HPDE6-E6E7 (cell line): ENCODE data around the gene USP2.

Experiments used
- DNase-seq: peaks from one replicate; pipeline ENCODE4 v3.0.0; 2011; ENCODE audit warnings: missing footprints; ENCODE audit errors: extremely low spot score

Gene USP2

GRCh38 chr11:119376197-119376847 is 5.2 kb downstream of the USP2 start:
- peak; percentile 43 for DNase-seq

GRCh38 chr11:119375337-119376196 is 5.9 kb downstream of the USP2 start:
- no peak for DNase-seq

DNA sequence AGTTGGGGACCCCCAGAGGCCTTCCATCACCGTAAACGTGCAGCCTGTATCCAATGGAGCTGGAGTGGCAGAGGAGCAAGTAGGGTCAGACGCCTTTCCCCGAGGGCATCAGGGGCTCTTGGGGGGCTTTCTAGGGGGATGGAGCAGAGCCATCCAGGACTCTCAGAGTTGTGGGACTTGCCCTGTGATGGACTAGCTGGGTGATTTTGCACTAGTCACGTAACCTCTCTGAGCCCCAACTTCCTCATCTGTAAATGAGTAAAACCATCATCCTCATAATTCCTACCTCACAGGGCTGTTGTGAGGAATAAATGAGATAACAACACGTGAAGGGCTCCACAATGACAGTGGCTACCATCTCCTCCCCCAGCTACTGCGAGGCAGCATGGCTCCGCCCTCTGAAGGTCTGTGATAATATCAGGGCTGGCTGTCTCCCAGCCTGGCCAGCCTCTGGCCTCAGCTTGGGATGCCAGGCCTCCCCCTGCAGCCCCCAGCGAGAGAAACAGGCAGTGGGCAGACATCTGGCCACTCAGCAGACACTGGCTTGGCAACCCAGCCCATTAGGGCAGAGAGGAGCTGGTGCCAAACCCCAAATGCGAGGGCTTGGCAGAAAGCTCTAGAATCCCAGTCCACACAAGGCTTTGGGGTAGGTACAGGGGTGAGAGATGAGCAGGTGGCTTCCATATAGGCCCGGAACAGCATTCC is 6.7 kb downstream of the USP2 start:
- no peak for DNase-seq

DNA sequence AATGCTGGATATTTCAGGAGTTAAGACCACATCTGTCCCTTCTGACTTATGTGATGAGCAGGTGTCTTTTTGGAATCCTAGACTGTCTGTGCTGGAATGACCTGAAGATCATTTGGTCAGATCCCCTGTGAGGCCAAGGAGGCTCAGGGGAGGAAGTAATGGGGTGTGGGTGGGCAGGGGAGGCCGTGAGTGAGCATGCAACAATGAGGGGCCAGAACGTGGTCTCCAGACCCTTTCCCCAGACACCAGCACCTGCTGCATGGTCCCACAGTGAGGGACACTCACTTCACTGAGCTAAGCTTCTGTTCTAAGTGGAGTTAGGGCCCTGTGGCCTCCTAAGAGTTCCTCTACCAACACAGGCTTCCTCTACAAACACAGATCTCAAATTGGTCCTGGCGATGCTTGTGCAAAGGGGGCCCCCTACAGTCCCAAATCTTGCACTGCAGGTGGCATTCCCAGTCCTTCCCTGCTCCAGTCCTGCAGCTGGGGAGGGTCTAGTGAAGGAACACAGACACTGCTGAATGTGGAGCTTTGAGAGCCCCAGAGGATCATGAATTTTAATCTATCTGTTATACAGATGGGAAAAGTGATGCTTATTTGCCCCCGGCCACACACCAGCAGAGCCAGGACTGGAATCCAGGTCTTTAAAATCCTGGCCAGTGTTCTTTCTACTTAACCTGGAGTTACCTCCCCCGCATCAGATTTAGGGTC is 7.4 kb downstream of the USP2 start:
- peak; percentile 53 for DNase-seq

- no peak for DNase-seq
Measured at GRCh38 chr11:119373059-119373920, 8.2 kb downstream of the USP2 start.

DNA sequence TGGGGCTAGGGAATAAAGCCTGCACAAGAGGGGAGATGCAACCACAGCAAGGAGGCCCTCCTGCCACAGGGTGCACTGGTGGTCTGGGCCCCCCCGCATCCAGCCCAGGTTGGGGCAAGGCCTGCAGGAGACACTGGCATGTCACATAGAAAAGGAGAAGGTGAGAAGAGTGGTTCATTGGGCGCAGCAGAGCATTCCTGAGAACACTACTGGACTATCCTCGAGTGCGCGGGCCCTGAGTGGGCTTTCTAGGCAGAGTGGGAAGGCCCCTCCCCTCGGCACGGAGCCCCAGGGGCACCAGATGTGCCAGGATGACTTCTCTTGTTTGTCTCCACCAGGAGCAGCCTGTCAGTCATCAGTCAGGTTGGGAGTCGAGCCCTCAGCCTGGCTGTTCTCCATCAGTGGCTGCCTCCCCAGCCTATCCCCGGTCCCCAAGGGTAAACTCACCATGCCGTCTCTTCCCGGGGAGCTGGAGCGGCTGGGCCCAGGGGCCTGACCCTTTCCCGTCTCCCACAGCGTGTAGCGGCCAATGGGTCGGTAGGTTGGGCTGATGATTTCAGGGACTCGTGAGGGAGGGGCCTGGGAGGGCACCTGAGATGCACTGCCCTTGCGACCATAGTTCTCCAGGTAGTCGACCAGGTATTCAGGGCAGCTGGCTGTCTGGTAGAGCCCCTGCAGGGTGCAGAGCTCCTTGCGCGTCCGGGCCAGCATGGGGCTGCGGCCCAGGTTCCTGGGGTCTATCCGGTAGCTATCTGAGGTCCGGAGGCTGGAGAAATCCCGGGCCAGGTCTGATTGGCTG is 9.0 kb downstream of the USP2 start:
- no peak for DNase-seq

- DNase-seq, result peak; percentile 51
Measured at GRCh38 chr11:119371778-119372182, 9.7 kb downstream of the USP2 start.

- DNase-seq, result no peak
Measured at GRCh38 chr11:119371067-119371601, 10.4 kb downstream of the USP2 start.

DNA sequence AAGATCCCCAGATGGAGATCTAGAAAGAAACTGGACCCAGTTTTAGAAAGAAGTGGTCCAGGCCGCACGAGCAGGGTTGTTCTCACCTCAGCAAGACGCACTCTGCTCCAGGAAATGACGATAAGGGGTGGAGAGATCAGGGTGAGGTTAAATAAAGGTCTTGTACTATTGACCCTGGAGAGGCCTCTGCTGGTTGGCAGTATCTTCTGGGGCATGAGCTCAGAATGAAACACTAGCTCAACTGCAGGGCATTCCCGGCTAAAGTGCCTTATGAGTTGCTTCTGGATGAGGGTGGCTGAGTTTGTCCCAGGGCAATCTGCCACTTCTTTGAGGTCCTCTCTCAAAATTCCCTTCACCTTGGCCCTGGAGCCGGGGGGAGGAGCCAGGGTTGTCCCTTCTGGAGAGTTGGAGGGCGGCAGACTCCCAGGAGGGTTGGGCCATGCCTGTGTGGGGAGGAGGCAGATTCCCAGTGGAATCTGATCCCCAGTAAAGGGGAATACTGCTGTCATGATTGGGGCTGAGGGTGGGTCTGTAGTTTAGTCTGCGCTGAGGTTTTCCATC is 10.9 kb downstream of the USP2 start:
- DNase-seq, result no peak

GRCh38 chr11:119369132-119369925 is 12.2 kb downstream of the USP2 start:
- DNase-seq, result no peak

DNA sequence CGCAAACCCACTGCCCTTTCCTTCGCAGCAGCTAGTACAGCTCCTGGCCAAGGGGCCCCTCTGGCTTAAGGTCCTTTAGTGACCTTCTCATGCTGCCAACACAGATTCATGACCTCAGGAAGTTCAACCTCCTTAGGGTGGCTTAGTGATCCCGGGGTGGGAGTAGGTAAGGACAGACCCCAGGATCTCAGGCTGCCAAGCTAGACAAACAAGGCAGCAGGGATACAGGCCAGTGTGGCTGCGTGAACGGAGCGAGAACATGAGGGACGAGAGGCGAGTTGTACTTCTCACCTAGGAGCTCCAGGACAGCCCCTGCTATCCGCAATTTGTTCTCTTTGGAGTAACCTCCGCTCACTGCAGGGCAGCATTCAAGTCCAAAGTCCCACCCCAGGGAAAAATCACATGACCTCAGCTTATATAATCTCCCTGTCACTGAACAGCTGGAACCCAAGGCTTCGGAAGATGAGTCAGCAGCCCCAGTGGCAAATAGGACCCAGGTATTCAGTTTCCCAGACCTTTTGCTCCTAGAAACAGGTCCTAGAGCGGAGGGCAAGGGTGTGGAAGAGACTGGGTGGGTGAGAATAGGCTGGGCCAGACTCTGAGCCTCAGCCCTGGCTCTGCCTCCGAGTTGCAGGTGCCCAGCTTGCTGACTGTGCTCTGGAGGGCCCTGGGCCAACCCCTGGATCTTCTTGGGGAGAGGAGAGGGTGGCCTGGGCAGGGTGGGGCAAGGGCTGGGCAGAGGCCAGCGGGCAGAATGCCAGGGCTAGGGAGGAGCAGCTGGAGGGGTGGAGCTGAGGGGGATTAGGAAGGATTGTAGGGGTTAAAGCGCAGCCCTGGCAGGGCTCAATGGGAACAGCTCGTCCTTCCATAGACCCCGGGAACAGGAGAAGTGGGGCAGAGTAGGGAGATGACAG is 13.1 kb downstream of the USP2 start:
- DNase-seq, result no peak

- no peak for DNase-seq
Measured at GRCh38 chr11:119367661-119368120, 13.8 kb downstream of the USP2 start.

DNA sequence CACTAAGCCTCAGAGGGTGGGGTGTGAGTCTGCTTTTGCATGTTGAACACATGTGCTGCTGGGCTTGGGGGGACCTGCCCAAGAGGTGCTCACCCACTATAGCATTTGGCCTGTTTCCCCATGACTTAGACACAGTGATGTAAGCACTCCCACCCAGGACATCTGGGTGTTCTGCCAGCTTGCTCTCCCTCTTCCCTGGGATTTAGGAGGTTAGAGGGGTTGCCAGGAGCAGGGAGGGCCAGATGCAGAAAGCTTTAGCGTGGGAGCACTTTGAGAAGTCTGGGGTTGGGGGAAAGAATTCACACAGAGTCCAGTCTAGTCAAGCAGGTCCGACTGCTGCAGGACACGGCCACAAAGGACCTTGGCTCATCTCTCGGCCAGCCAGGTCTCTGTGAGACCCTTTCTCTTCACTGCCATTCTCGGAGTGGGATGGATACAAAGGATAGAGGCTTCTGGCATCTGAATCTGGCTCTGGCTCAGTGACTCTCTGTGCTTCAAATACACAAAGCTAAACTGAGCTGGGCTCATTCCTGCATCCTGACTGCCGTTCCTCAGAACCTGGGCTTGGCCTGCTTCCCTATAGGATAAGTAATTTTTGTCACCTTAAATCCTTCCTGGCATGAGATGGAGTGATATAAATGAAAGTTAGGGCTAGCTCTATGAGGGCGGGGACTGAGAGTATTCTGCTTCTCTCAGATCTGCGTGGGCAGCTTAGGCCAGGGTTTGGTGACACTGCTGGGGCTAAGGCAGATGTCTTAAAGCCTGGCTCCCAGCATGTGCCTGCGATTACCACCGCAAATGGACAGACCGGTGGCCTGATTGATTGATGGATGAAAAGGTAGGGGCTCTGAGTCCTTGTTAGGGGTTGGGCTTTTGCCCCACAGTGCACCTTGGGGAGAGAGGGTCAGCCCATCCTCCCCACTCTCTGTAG is 14.5 kb downstream of the USP2 start:
- DNase-seq, result no peak

DNA sequence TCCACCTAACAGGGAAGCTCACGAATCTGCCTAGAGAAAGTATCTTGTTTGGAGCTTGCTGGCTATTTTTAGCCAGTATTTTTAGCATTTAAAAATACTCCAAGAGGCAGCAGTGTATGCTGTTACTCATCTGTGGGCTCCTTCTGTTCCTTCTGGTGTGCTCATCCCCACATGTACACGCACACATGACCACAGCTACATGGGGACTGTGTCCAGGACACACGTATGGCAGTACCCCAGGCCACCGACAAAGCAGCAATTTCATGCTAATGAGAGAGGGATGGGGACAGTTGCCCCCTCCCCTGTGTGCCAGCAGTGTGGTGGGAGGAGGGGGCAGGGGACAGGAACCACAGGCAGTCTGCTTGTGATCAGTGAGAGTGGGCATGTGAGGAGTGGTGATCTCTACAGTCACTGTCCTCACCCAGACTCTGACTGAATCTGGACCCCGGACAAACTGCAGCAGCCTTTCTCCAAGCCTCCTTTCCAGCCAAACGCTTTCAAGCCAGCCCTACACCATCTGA is 16.4 kb downstream of the USP2 start:
- no peak for DNase-seq

DNA sequence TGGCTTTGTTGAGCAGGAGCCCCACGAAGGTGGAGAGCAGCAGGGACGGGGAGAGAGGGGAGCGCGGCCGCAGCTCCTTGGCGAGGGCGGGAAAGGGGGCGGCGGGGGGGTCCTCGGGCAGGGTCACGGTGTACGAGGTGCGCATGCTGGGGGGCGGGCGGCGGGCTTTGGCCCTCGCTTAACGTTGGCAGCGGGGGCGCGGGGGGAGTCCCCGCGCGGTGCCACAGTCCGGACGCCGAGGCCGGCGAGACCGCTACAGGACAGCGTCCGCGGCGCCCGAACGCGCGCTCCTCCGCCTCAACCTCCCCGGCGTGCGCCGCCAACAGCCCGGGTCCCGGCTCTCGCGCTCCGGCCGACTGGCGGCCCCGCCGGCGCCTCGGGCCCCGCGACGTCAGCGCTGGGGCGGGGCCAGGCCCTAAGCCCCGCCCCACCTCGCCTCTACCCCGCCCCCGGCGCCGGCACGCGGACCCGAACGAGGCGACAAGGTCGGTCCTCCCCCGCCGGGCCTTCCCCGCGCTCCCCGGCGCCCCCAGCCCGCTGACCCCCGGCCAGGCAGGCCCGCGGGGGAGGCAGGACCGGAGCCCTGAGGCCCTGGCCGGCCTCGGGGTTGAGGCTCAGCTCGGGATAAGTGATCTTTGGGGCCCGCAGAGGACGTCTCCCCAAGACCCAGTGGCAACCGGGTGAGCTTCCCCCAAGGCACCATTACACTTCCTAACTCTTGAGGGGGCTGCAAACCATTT is 17.5 kb downstream of the USP2 start:
- DNase-seq, result no peak
